HTERT RPE-1 (cell line): Measurements from ENCODE around the gene CADPS2.

Experiments used
- in situ Hi-C: fragments of 300-500 bp; cut with MboI; formaldehyde crosslinking; loops from 4 replicates; pipeline ENCODE4 v1.14.3; 2020; ENCODE audit warnings: low sequenced_read_pairs

Gene CADPS2

DNA sequence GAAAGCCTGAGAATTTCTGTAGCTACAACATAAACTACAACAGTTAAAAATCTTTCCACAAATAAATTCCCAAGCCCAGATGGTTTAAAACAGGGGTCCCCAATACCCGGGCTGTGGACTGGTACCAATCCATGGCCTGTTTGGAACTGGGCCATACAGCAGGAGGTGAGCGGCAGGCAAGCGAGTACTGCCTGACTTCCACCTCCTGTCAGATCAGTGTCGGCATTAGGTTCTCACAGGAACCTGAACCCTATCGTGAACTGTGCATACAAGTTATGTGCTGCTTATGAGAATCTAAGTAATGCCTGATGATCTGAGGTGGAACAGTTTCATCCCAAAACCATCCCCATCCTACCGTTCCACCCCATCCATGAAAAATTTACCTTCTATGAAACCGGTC is 421.0 kb downstream of the CADPS2 start:
- in situ Hi-C loops: no loop called here

DNA sequence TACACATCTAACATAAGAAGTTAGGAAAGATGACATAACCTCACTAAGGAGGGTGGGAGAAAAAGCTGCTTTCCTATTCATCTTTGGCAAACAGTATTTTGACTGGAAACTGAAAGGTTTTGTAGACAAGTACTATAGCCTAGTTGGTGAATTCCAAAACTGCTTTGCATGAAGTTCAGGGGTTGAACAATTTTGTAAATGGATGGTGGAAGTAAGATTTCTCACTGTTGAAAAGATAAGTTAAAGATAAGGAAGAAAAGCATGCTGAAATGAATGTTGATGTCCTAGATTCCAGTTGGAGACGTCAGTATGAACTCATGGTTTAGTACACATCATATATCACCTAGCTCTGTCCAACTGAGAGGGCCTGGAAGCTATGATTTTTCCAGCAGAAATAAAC is 422.6 kb downstream of the CADPS2 start:
- in situ Hi-C loops: no loop called here

- in situ Hi-C loops: no loop called here
These were observed 425.3 kb downstream of the CADPS2 start for GRCh38 chr7:122460936-122461335.

GRCh38 chr7:122457969-122458368 is 428.3 kb downstream of the CADPS2 start:
- in situ Hi-C loops: no loop called here

GRCh38 chr7:122457325-122457724 is 428.9 kb downstream of the CADPS2 start:
- in situ Hi-C loops: no loop called here

GRCh38 chr7:122454776-122455507 is 431.3 kb downstream of the CADPS2 start:
- in situ Hi-C loops: no loop called here

- in situ Hi-C loops: no loop called here
These were observed 432.8 kb downstream of the CADPS2 start for GRCh38 chr7:122453432-122453831.

GRCh38 chr7:122448893-122449589 is 437.2 kb downstream of the CADPS2 start:
- in situ Hi-C loops: no loop called here

- in situ Hi-C loops: no loop called here
These were observed 443.3 kb downstream of the CADPS2 start for GRCh38 chr7:122442929-122443328.

DNA sequence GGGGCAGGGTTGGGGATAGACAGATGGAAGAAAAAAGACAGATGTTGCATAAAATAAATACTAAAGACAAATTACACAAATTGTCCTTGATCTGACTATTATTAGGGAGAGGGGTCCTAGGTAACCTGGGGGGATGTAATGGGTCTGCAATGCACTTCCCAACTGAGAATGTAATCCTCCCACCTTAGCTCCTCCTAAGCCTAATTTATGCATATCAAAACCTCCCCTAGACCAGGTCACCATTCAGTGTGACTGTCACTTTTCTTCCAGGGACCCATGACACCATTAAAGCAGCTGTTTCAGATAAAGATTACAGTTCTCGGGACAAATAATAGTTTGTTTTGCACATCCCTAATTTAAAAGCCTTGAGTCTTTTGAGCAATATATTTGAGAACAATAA is 447.8 kb downstream of the CADPS2 start:
- in situ Hi-C loops: no loop called here

GRCh38 chr7:122438006-122438405 is 448.3 kb downstream of the CADPS2 start:
- in situ Hi-C loops: no loop called here

GRCh38 chr7:122433765-122434164 is 452.5 kb downstream of the CADPS2 start:
- in situ Hi-C loops: no loop called here

GRCh38 chr7:122430710-122431109 is 455.6 kb downstream of the CADPS2 start:
- in situ Hi-C loops: no loop called here

DNA sequence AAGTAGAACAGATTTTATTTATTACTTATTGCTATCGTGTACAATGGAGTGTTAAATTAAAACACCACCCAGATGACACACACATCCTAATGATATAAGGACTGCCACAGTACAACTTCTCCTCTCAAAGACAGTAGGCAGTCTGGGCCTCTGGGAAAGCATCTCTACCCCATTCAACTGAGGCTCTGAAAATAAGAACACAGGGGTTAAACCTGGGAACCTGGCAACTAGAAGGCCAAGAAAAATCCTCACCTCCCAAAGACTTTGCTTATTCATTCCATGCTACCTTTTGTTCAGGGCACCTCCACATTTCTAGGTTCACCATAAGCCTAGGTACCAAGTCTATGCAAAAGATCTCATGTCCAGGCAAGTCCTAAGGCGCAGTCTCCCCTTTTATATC is 456.3 kb downstream of the CADPS2 start:
- in situ Hi-C loops: no loop called here

GRCh38 chr7:122425731-122426130 is 460.5 kb downstream of the CADPS2 start:
- in situ Hi-C loops: no loop called here

DNA sequence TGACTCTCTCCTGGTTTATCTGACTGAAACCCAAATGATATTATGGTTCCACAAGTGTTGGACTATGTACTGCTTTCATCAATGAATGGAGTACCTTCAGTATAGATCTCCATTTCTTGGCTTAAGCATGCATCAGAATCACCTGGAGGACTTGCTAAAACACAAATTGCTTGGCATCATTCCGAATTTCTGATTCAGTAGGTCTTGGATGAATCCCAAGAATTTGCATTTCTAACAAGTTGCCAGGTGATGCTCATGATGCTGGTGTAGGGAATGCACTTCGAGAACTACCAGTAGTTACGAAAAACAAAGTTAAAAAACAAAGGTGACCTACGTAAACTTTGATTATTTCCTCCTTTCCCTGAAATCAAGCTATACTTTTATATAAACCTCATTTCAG is 462.7 kb downstream of the CADPS2 start:
- in situ Hi-C loops: no loop called here

- in situ Hi-C loops: no loop called here
These were observed 469.9 kb downstream of the CADPS2 start for GRCh38 chr7:122416336-122416735.

DNA sequence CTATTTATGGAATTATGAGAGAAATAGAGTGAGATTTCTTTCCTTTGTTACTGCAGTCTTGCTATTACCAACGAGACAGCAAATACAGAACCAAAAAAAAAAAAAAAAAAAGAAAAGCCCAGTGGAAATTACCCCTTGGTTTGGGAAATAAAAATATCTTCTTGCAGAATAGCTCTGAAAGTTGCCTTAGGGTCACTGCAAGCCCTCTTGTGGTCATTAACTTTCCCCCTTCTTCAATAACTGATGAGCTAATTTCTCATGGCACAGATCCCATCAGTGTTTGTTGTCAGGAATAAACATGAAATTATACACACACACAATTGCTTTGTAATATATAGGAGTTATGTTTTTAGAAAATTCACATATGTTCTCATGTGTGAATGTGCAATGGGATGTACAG is 470.8 kb downstream of the CADPS2 start:
- in situ Hi-C loops: no loop called here

DNA sequence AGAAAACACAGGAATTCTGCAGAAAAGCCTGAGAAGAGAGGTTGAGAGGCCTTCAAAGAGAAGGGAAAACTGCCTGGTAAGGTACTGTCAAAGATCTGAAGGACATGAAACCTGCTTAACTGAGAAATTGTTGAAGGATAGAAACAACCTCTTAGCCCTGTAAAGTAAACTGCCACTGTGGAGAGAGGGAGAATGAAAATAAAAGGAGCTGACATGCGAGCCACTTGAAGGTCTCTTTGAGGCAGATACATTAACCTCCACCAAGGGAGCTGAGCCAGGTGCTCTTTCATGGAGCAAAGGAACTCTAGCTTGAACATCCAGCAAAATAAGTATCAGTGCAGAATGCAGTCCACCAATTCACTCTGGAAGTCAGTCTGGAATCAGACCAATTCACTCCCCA is 472.9 kb downstream of the CADPS2 start:
- in situ Hi-C loops: no loop called here

DNA sequence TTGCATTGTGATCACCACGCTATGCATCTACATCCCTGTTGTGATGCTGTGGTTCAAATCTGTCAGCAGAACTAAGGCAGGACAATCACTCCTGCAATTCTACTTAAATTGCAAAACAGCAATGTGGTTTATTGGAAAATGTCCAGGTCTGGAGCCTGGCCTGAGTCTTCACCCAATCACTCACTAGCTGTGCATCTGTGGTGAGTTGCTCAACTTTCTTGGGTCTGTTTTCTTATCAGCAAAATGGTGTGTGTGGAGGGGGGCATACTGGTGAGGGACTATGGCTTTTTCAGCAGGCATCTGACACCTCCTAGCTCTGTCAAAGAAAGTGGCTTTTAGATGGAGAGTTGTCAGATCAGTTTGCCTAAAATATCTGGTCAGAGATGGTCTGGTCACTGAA is 473.4 kb downstream of the CADPS2 start:
- in situ Hi-C loops: no loop called here

- in situ Hi-C loops: no loop called here
These were observed 473.8 kb downstream of the CADPS2 start for GRCh38 chr7:122412441-122412840.

DNA sequence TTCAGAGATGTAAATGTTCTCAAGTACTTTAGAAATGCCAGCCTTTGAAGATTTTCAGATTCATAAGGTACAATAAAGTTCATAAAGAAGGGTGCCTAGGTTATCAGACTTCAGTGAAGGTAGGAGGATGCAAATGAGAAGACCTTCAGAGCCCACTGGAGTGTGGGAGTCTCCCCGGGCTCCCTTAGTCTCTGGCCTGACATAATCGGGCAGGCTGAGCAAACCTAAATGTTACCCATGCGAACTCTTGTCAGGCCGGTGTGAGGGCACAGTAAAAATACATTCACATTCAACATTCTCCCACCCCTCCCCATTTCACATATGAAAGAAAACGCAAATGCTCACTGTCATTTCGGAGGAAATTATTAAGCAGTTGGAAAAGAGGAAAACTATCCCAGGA is 479.1 kb downstream of the CADPS2 start:
- in situ Hi-C loops: no loop called here

GRCh38 chr7:122403113-122403512 is 483.1 kb downstream of the CADPS2 start:
- in situ Hi-C loops: no loop called here
